Memory B cell (primary cell): ENCODE results near the gene TM4SF1.
"Not testable (repeated sequence)": the region's sequence is repeated elsewhere in the genome, so short reads cannot be mapped to it uniquely, and the experiment has no call there.

ENCODE experiments used
- ATAC-seq: fragments of 150-1000 bp; cut with Tn5 transposase; 2 replicates; pipeline ENCODE4 v1.10.0; 2021; ENCODE audit warnings: low read depth, mild to moderate bottlenecking, moderate library complexity
- DNase-seq, 2 donors: peaks; one replicate each; pipeline ENCODE4 v3.0.0; 2022; ENCODE audit warnings: low spot score in 2 of 2
- H3K27ac Mint-ChIP-seq: one replicate; pipeline ENCODE4 v1.8.0; 2022; ENCODE audit warnings: mild to moderate bottlenecking, moderate library complexity, mixed read lengths
- H3K27me3 Mint-ChIP-seq: one replicate; pipeline ENCODE4 v1.8.0; 2022; ENCODE audit warnings: mixed read lengths
- H3K36me3 Mint-ChIP-seq: one replicate; pipeline ENCODE4 v1.8.0; 2022; ENCODE audit warnings: mild to moderate bottlenecking, mixed read lengths
- H3K4me1 Mint-ChIP-seq: one replicate; pipeline ENCODE4 v1.8.0; 2022; ENCODE audit warnings: mixed read lengths
- H3K4me3 Mint-ChIP-seq: one replicate; pipeline ENCODE4 v1.8.0; 2022; ENCODE audit warnings: mild to moderate bottlenecking, moderate library complexity, mixed read lengths
- H3K9me3 Mint-ChIP-seq: one replicate; pipeline ENCODE4 v1.8.0; 2022; ENCODE audit warnings: mixed read lengths

The TM4SF1 gene

GRCh38 chr3:149388001-149388440 lies 10.6 kb upstream of the TM4SF1 start:
- H3K36me3 Mint-ChIP-seq, result no peaks in the 10 kb centered on the region
- ATAC-seq, result no peak
- peaks cover 9% of the 10 kb centered on the region for H3K27me3 Mint-ChIP-seq
- H3K27ac Mint-ChIP-seq, result no peak overlapping the region
- no peak overlapping the region for H3K4me3 Mint-ChIP-seq
- no peaks in the 10 kb centered on the region for H3K4me1 Mint-ChIP-seq
- no peaks in the 10 kb centered on the region for H3K9me3 Mint-ChIP-seq
- DNase-seq, result no peak

GRCh38 chr3:149386299-149386606 lies 8.8 kb upstream of the TM4SF1 start:
- no peak overlapping the region for H3K27ac Mint-ChIP-seq

GRCh38 chr3:149385617-149386298 lies 8.3 kb upstream of the TM4SF1 start:
- Mint-ChIP-seq H3K27ac (no peak overlapping the region), H3K4me3 (no peak overlapping the region), H3K4me1 (no peaks in the 10 kb centered on the region), H3K36me3 (no peaks in the 10 kb centered on the region), H3K27me3 (peaks cover 3% of the 10 kb centered on the region), H3K9me3 (no peaks in the 10 kb centered on the region)
- DNase-seq (no peak), ATAC-seq (no peak)

More at GRCh38 chr3:149386299-149386606, 8.8 kb upstream of the TM4SF1 start:
- DNase-seq (no peak), ATAC-seq (no peak)
- no peak overlapping the region for H3K4me3 Mint-ChIP-seq
- H3K9me3 Mint-ChIP-seq, result no peaks in the 10 kb centered on the region
- peaks cover 6% of the 10 kb centered on the region for H3K27me3 Mint-ChIP-seq
- H3K36me3 Mint-ChIP-seq, result no peaks in the 10 kb centered on the region
- H3K4me1 Mint-ChIP-seq, result no peaks in the 10 kb centered on the region

- Mint-ChIP-seq H3K27ac (no peak overlapping the region), H3K4me3 (no peak overlapping the region), H3K9me3 (no peaks in the 10 kb centered on the region), H3K4me1 (no peaks in the 10 kb centered on the region), H3K27me3 (peaks cover 3% of the 10 kb centered on the region), H3K36me3 (no peaks in the 10 kb centered on the region)
- DNase-seq (no peak), ATAC-seq (no peak)
Measured at GRCh38 chr3:149384911-149385321, 7.5 kb upstream of the TM4SF1 start.

- Mint-ChIP-seq H3K4me1 (no peaks in the 10 kb centered on the region), H3K4me3 (no peak overlapping the region), H3K36me3 (no peaks in the 10 kb centered on the region), H3K9me3 (no peaks in the 10 kb centered on the region), H3K27ac (no peak overlapping the region), H3K27me3 (peaks cover 1% of the 10 kb centered on the region)
- DNase-seq (no peak), ATAC-seq (no peak)
Measured at GRCh38 chr3:149384167-149384566, 6.7 kb upstream of the TM4SF1 start.

GRCh38 chr3:149383703-149384102 lies 6.3 kb upstream of the TM4SF1 start:
- Mint-ChIP-seq H3K36me3 (no peaks in the 10 kb centered on the region), H3K9me3 (no peaks in the 10 kb centered on the region), H3K4me1 (no peaks in the 10 kb centered on the region), H3K4me3 (no peak overlapping the region), H3K27ac (no peak overlapping the region), H3K27me3 (peaks cover 1% of the 10 kb centered on the region)
- DNase-seq (no peak), ATAC-seq (no peak)

- DNase-seq (no peak), ATAC-seq (no peak)
- Mint-ChIP-seq H3K36me3 (peaks cover 2% of the 10 kb centered on the region), H3K27me3 (peaks cover 3% of the 10 kb centered on the region), H3K4me3 (no peak overlapping the region), H3K27ac (no peak overlapping the region), H3K4me1 (peaks cover 2% of the 10 kb centered on the region), H3K9me3 (no peaks in the 10 kb centered on the region)
Measured at GRCh38 chr3:149382518-149382917, 5.1 kb upstream of the TM4SF1 start.

- no peaks in the 10 kb centered on the region for H3K9me3 Mint-ChIP-seq
- ATAC-seq, result no peak
- H3K27ac Mint-ChIP-seq, result no peak overlapping the region
- DNase-seq, result no peak
- peaks cover 2% of the 10 kb centered on the region for H3K36me3 Mint-ChIP-seq
- H3K27me3 Mint-ChIP-seq, result peaks cover 6% of the 10 kb centered on the region
- peaks cover 2% of the 10 kb centered on the region for H3K4me1 Mint-ChIP-seq
- H3K4me3 Mint-ChIP-seq, result no peak overlapping the region
Measured at GRCh38 chr3:149382101-149382467, 4.6 kb upstream of the TM4SF1 start.

- Mint-ChIP-seq H3K27ac (no peak overlapping the region), H3K4me1 (peaks cover 2% of the 10 kb centered on the region), H3K27me3 (peaks cover 6% of the 10 kb centered on the region), H3K4me3 (no peak overlapping the region), H3K36me3 (peaks cover 2% of the 10 kb centered on the region), H3K9me3 (no peaks in the 10 kb centered on the region)
- DNase-seq (no peak), ATAC-seq (no peak)
Measured at GRCh38 chr3:149381173-149382100, 4.0 kb upstream of the TM4SF1 start.

GRCh38 chr3:149380220-149380619 lies 2.8 kb upstream of the TM4SF1 start:
- not testable (repeated sequence) for H3K4me3 Mint-ChIP-seq, H3K4me1 Mint-ChIP-seq, H3K27ac Mint-ChIP-seq, H3K9me3 Mint-ChIP-seq, DNase-seq, ATAC-seq, H3K27me3 Mint-ChIP-seq, H3K36me3 Mint-ChIP-seq

GRCh38 chr3:149378478-149379309 lies 1.2 kb upstream of the TM4SF1 start:
- DNase-seq (no peak), ATAC-seq (no peak)
- peaks cover 2% of the 10 kb centered on the region for H3K4me1 Mint-ChIP-seq
- H3K27me3 Mint-ChIP-seq, result peaks cover 6% of the 10 kb centered on the region
- H3K4me3 Mint-ChIP-seq, result no peak overlapping the region
- H3K9me3 Mint-ChIP-seq, result no peaks in the 10 kb centered on the region
- no peak overlapping the region for H3K27ac Mint-ChIP-seq
- H3K36me3 Mint-ChIP-seq, result peaks cover 2% of the 10 kb centered on the region

GRCh38 chr3:149376718-149377407 lies 586 bp downstream of the TM4SF1 start:
- peaks cover 9% of the 10 kb centered on the region for H3K27me3 Mint-ChIP-seq
- ATAC-seq, result no peak
- peaks cover 2% of the 10 kb centered on the region for H3K4me1 Mint-ChIP-seq

GRCh38 chr3:149375501-149376196 lies 1.8 kb downstream of the TM4SF1 start:
- Mint-ChIP-seq H3K4me3 (no peak overlapping the region), H3K27ac (no peak overlapping the region), H3K4me1 (peaks cover 5% of the 10 kb centered on the region)

More at GRCh38 chr3:149376718-149377407, 586 bp downstream of the TM4SF1 start:
- H3K9me3 Mint-ChIP-seq, result no peaks in the 10 kb centered on the region
- no peak for DNase-seq
- H3K36me3 Mint-ChIP-seq, result peaks cover 2% of the 10 kb centered on the region
- H3K27ac Mint-ChIP-seq, result no peak overlapping the region
- H3K4me3 Mint-ChIP-seq, result no peak overlapping the region

More at GRCh38 chr3:149375501-149376196, 1.8 kb downstream of the TM4SF1 start:
- no peak for ATAC-seq
- peaks cover 2% of the 10 kb centered on the region for H3K36me3 Mint-ChIP-seq
- no peak for DNase-seq
- H3K9me3 Mint-ChIP-seq, result no peaks in the 10 kb centered on the region
- H3K27me3 Mint-ChIP-seq, result peaks cover 9% of the 10 kb centered on the region
